GM10847 (cell line): ENCODE measurements around the gene ZNF202.

Source experiments
- POLR2A ChIP-seq: IDR thresholded peaks from 2 replicates; pipeline ENCODE4 v1.6.1; 2011; ENCODE audit not compliant: insufficient read length; ENCODE audit errors: extremely low read depth

Gene ZNF202

DNA sequence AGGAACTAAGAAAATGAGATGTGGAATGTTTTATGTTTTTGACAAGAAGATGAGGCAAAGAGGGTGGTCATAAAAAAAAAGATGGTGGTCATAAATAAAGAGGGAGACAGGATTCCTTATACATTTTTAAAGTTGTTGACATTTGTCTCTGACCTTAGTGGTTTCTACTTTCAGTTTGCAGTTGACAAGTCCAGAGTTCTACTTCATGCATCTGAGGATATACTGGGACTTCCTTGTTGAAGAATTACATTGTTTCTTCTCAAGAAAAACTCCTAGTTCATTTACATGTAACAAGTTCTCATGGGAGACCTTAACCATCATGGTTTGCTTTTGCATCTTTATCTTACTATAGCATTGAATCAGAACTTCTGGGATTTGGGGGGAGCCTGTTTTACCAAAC, 11.7 kb upstream of the ZNF202 start:
- TF ChIP-seq POLR2A = no peak

GRCh38 chr11:123751781-123752180, 10.3 kb upstream of the ZNF202 start:
- no peak for TF ChIP-seq POLR2A

GRCh38 chr11:123745764-123746451, 4.4 kb upstream of the ZNF202 start:
- TF ChIP-seq POLR2A = no peak

- no peak for TF ChIP-seq POLR2A
Observed at GRCh38 chr11:123742724-123743120, 1.3 kb upstream of the ZNF202 start.

DNA sequence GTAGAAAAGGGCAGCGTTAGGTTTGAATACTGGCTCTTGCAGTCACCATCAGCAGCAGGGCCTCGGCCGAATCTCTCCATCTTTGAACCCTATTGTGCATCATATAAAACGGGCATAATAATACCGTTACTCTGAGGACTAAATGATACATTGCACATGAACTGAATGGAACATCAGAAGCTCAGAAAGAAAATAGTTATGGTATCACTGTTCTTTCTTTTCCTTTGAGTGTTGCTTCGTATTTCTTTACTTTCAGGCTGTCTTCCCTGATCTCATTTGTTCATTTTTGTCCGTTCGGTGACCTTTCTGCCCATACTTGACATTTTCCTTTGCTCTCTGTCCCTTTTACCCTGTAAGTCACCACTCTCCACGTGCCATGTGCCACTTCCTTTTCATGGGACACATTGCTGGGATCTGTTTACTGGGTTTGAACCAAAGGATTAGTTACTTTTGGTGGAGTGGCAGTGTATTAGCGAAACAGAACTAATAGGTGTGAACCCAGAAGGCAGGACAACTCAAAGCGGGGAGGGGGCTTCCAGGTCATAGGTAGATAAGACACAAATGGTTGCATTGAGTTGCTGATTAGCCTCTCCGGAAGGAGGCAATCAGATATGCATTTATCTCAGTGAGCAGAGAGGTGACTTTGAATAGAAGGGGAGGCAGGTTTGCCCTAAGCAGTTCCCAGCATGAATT, 717 bp upstream of the ZNF202 start:
- no peak for TF ChIP-seq POLR2A

DNA sequence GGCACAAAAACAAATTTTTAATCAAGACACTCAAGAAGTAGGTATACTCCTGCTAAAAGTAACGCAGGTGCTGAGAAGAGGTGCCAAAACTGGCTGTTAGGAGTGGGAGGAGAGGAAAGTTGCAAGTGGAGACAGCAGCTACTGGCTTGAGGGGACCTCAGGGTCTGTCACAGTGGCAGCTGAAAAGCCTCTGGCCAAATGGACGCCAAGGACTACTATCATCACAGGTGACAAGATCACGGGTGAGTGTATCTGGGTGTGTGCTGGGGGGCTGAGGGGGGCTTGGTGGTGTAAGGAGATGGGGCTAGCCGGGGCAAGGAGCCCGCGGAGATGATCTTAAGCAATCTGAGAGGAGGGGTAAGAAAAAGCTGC, 687 bp downstream of the ZNF202 start:
- TF ChIP-seq POLR2A = no peak

- TF ChIP-seq POLR2A = no peak
Observed at GRCh38 chr11:123738374-123738773, 3.1 kb downstream of the ZNF202 start.

GRCh38 chr11:123736769-123737168, 4.7 kb downstream of the ZNF202 start:
- TF ChIP-seq POLR2A = no peak

DNA sequence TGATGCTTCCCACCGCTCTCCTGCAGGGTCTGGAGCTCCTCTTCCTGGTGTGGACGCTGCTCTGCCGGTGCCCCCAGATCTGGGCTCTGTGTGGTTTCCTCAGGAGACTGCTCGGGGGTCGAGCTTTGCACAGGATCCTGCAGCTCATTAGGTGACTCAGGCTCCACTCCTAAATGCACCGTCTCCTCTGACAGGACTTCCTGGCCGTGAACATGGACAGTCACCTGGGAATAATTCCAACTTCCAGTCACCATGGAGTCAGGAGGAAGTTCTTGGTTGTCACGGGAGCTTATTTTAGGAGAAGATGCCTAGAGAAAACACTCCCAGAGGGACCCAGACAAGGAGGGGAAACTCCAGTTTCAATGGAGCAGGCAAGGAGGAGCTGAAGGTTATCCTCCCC, 11.9 kb downstream of the ZNF202 start:
- no peak for TF ChIP-seq POLR2A

GRCh38 chr11:123725995-123726655, 15.3 kb downstream of the ZNF202 start:
- no peak for TF ChIP-seq POLR2A

GRCh38 chr11:123719452-123719851, 22.0 kb downstream of the ZNF202 start:
- TF ChIP-seq POLR2A = no peak

DNA sequence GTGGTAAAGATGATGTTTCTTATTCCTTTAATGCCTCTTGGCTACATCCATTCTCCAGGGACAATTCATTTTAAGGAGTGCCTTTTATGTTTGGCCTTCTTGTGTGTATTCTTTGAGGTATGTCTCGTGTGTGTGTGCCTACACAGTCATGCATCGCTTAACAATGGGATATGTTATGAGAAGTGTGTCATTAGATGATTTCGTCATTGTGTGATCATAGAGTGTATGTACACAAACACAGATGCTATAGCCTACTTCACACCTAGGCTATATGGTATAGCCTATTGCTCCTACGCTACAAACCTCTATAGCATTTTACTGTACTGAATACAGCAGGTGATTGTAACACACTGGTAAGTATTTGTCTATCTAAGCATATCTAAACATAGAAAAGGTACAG, 23.0 kb downstream of the ZNF202 start:
- no peak for TF ChIP-seq POLR2A

DNA sequence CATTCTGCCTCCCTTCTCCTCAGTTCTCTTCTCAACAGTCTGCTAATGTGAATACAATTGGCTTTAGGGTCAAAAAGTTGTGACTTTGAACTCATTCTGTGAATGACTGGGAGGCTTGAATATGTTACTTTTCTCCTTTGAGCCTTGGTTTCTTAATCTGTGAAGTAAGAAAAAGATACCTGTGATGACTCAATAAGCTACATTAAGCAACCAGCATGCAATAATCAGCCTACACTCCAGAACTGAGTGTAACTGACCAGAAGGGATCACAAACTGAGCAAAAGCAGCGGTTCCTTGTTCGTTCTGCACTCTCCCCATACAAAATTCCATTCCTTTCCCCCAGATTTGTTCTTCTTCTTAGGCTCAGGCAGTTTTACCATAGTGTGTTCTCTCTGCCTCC, 23.4 kb downstream of the ZNF202 start:
- TF ChIP-seq POLR2A = no peak

DNA sequence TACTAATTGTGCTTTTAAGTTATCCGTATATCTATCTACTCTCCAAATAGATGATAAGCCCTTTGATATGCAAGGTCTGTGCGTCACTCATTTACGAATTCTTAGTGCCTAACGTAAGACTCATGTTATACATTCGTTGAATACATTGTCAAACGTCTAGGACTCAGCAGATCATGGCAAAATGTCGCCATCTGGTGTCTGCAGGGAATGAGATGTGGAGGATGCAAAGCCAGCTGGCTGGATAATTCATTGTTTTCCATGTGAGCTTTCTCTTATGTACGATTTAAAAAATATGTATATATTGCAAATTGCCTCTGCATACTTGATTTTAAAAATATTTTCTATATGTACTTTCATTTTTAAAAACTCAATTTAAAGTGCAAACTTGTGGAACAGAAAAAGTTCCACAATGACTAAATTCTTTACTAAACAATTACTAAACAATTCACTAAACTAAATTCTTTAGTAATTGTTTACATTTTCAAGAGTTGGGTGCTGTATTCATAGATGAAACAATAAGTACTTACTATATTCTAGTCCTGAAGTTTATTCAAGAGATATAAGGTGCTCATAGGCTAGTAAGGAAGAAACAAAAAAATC, 33.8 kb downstream of the ZNF202 start:
- no peak for TF ChIP-seq POLR2A

GRCh38 chr11:123707206-123707605, 34.3 kb downstream of the ZNF202 start:
- TF ChIP-seq POLR2A = no peak

DNA sequence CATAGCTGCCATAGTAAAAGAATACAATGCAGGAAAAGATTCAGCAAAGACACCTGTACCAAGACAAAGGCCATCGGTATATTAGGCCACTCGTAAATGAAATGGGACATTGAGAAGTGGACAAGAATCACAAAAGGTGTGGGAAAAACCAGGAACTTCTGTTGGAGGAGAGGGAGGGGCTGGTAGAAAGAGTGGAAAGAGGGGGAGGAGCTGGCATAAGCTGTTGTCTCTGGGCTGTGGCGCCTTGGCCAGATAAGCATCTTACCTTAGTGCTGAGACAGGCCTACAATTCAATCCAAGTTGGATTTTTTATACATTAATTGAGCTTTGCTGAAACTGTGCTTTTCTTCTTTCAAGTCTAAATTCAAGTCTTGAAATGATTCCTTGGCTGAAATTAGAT, 37.1 kb downstream of the ZNF202 start:
- TF ChIP-seq POLR2A = no peak
